ENCODE data around the gene MACROD2.

MACROD2 gene

DNA sequence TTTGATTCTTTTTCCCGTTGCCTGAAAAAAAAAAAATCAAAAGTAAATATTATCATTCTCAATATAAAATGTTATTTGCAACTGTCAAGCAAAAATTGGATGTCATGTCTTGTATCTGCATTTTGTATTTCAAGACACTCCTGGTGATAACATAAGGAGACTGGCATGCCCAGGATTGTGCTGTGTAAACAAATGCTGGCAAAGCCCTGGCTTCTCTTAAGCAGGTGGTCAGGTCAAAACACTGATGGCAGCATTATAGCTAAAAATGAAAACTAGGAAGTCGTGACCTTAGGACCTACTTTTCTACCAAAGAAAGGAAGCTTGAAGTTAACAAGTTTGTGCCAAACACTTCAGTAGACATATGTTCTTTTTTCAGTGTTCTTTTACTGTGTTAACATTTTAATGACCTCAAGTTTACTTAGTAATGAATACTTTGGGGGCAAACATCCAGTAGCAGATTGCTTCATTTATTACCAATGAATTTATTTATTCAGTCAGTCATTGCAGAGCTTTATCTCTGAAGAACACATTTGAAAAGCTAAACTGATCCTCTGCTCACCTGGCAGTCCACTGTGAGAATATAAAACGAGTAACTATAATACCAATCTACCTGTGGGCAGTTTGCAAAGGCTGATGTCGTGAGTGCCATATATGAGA, 585.2 kb downstream of the MACROD2 start:
- ATAC-seq = no peak
- TF ChIP-seq, protein P1, sequence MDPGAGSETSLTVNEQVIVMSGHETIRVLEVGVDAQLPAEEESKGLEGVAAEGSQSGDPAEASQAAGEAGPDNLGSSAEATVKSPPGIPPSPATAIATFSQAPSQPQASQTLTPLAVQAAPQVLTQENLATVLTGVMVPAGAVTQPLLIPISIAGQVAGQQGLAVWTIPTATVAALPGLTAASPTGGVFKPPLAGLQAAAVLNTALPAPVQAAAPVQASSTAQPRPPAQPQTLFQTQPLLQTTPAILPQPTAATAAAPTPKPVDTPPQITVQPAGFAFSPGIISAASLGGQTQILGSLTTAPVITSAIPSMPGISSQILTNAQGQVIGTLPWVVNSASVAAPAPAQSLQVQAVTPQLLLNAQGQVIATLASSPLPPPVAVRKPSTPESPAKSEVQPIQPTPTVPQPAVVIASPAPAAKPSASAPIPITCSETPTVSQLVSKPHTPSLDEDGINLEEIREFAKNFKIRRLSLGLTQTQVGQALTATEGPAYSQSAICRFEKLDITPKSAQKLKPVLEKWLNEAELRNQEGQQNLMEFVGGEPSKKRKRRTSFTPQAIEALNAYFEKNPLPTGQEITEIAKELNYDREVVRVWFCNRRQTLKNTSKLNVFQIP (CRISPR knock-in tag; IDR thresholded peaks at IDR 0.05; ENCODE audit: borderline replicate concordance, low read depth) = no peak
- no peak for TF ChIP-seq TCF4 (CRISPR knock-in tag; IDR thresholded peaks at IDR 0.05; ENCODE audit: borderline replicate concordance)
- no peak for TF ChIP-seq BACH2 (CRISPR knock-in tag; IDR thresholded peaks at IDR 0.05; ENCODE audit: borderline replicate concordance)
- TF ChIP-seq ESRRG (CRISPR knock-in tag; IDR thresholded peaks at IDR 0.05) = no peak
- no peak for TF ChIP-seq SNAI2 (CRISPR knock-in tag; IDR thresholded peaks at IDR 0.05)
- no peak for TF ChIP-seq TOX (CRISPR knock-in tag; IDR thresholded peaks at IDR 0.05; ENCODE audit: borderline replicate concordance)
- no peak for TF ChIP-seq ARNTL (CRISPR knock-in tag; IDR thresholded peaks at IDR 0.05; ENCODE audit: borderline replicate concordance, low read depth)
- TF ChIP-seq ZNF70 (CRISPR knock-in tag; IDR thresholded peaks at IDR 0.05) = no peak
- no peak for TF ChIP-seq ZFP3 (CRISPR knock-in tag; IDR thresholded peaks at IDR 0.05)
- TF ChIP-seq ZFP30 (CRISPR knock-in tag; IDR thresholded peaks at IDR 0.05) = no peak
- TF ChIP-seq, protein P2, sequence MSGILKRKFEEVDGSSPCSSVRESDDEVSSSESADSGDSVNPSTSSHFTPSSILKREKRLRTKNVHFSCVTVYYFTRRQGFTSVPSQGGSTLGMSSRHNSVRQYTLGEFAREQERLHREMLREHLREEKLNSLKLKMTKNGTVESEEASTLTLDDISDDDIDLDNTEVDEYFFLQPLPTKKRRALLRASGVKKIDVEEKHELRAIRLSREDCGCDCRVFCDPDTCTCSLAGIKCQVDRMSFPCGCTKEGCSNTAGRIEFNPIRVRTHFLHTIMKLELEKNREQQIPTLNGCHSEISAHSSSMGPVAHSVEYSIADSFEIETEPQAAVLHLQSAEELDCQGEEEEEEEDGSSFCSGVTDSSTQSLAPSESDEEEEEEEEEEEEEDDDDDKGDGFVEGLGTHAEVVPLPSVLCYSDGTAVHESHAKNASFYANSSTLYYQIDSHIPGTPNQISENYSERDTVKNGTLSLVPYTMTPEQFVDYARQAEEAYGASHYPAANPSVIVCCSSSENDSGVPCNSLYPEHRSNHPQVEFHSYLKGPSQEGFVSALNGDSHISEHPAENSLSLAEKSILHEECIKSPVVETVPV (CRISPR knock-in tag; IDR thresholded peaks at IDR 0.05) = no peak
- TF ChIP-seq ZNF565 (CRISPR knock-in tag; conservative IDR thresholded peaks at IDR 0.05; ENCODE audit: low read depth) = no peak
- no peak for TF ChIP-seq TSHZ2 (CRISPR knock-in tag; IDR thresholded peaks at IDR 0.05)
- TF ChIP-seq PPARA (CRISPR knock-in tag; IDR thresholded peaks at IDR 0.05; ENCODE audit: borderline replicate concordance) = no peak

- ATAC-seq = no peak
Measured at GRCh38 chr20:14581731-14582130, 586.4 kb downstream of the MACROD2 start.

More at GRCh38 chr20:14581731-14582130, 586.4 kb downstream of the MACROD2 start:
- TF ChIP-seq, protein P1 (CRISPR knock-in tag; IDR thresholded peaks at IDR 0.05; ENCODE audit: borderline replicate concordance, low read depth) = no peak
- no peak for TF ChIP-seq ZFP3 (CRISPR knock-in tag; IDR thresholded peaks at IDR 0.05)
- TF ChIP-seq PATZ1 (CRISPR knock-in tag; IDR thresholded peaks at IDR 0.05; ENCODE audit: borderline replicate concordance) = no peak
- no peak for TF ChIP-seq TCF4 (CRISPR knock-in tag; IDR thresholded peaks at IDR 0.05; ENCODE audit: borderline replicate concordance)
- no peak for TF ChIP-seq TOX (CRISPR knock-in tag; IDR thresholded peaks at IDR 0.05; ENCODE audit: borderline replicate concordance)
- no peak for TF ChIP-seq ZFP30 (CRISPR knock-in tag; IDR thresholded peaks at IDR 0.05)
- TF ChIP-seq ZNF565 (CRISPR knock-in tag; conservative IDR thresholded peaks at IDR 0.05; ENCODE audit: low read depth) = no peak
- no peak for TF ChIP-seq ZNF70 (CRISPR knock-in tag; IDR thresholded peaks at IDR 0.05)
- TF ChIP-seq BACH2 (CRISPR knock-in tag; IDR thresholded peaks at IDR 0.05; ENCODE audit: borderline replicate concordance) = no peak
- TF ChIP-seq, protein P3, sequence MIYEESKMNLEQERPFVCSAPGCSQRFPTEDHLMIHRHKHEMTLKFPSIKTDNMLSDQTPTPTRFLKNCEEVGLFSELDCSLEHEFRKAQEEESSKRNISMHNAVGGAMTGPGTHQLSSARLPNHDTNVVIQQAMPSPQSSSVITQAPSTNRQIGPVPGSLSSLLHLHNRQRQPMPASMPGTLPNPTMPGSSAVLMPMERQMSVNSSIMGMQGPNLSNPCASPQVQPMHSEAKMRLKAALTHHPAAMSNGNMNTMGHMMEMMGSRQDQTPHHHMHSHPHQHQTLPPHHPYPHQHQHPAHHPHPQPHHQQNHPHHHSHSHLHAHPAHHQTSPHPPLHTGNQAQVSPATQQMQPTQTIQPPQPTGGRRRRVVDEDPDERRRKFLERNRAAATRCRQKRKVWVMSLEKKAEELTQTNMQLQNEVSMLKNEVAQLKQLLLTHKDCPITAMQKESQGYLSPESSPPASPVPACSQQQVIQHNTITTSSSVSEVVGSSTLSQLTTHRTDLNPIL (CRISPR knock-in tag; IDR thresholded peaks at IDR 0.05; ENCODE audit: low read depth) = no peak
- no peak for TF ChIP-seq CSDC2 (CRISPR knock-in tag; IDR thresholded peaks at IDR 0.05)
